C1 segment of cervical spinal cord (tissue), 14 donors: ENCODE results near the gene CFL1.
"Not testable (repeated sequence)": the region's sequence is repeated elsewhere in the genome, so short reads cannot be mapped to it uniquely, and the experiment has no call there.

ENCODE experiments used
- DNase-seq, 14 donors: peaks; one replicate each; lab custom pipeline; 2025; lab: John Stamatoyannopoulos, UW

The CFL1 gene

GRCh38 chr11:65857853-65858680, at the start of gene CFL1:
Gene CFL1, minus strand, starts transcription at chr11:65858180. Its CDS starts 81 bp downstream, at chr11:65858099.
- DNase-seq, result peak; percentile 83 to 98 (median 96)

GRCh38 chr11:65906602-65907001, 48.6 kb upstream of the CFL1 start:
- no peak for DNase-seq

DNA sequence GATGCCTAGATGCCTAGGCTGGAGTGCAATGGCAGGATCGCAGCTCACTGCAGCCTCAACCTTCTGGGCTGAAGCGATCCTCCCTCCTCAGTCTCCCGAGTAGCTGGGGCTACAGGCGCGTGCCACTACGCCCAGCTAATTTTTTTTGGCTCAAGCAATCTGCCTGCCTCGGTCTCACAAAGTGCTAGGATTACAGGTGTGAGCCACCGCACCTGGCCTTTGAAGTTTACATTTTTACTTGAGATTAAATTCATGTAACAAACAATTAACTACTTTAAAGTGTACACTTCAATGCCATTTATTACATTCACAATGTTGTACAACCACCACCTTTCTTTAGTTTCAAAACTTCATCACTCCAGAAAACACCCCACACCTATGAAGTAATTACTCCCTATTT, 45.7 kb upstream of the CFL1 start:
- no peak for DNase-seq

DNA sequence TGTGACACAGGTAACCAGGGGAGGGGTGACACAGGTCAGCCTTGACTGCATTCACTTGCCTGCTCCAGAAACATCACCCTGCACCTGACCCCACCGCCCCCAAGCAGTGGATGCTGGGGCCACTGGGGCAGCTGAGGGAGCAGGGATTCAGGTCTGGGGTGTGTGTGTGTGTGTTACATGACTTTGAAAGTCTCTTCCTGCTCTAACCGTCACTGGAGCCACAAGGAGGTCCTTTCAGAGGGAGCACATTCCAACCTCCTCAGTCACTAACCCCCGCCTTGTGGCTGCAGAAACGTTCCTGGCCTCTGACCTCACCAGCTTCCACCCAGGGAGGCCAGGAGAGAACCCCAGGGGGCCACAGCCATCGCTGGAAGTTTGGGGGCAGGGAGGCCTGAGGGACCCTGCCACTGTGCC, 45.1 kb upstream of the CFL1 start:
- no peak for DNase-seq

- no peak for DNase-seq
These were observed 42.9 kb upstream of the CFL1 start for GRCh38 chr11:65900899-65901180.

GRCh38 chr11:65900125-65900898, 42.3 kb upstream of the CFL1 start, which contains the start of gene FOSL1:
Gene FOSL1, minus strand, starts transcription at chr11:65900388. Its CDS starts 49 bp downstream, at chr11:65900339.
- peak in 8 of 14 donors; percentile 27 to 78 (median 45) for DNase-seq

DNA sequence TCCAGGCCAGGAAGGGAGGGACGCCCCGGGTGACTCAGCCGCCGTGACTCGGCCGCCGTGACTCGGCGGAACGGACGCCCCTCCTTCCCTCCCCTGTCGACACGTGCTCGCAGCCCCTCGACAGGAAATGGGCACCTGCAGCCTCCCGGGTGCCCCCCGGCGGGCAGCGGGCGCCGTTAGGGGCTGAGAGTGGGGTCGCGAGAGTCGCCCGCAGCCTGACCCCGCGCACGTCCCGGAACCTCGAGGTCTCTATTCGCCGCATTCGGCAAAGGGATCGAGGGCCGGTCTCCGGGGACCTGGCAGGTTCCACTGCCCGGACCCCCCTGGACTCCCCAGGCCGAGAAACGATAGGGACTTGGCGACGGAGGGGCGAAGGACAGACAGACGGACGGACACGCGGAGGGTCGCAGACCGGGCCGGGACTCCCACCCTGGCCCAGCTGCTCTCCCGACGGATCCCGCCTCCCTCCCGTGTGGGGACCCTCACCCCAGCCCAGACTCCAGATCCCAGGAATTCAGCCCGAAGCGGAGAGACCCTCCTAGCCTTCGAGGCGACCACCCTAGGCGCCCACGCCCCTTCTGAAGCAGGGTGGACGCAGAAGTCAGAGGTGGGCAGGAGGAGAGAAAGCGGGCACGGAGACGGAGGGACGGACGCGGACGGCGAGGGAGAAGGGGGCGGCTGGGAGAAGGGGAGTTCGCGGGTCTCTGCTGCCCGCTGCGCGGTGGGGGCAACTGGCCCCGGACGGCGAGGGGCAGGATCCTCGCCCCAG, 41.6 kb upstream of the CFL1 start:
- peak in 1 of 14 donors; percentile 55 for DNase-seq

- no peak for DNase-seq
These were observed 40.8 kb upstream of the CFL1 start for GRCh38 chr11:65898656-65899355.

DNA sequence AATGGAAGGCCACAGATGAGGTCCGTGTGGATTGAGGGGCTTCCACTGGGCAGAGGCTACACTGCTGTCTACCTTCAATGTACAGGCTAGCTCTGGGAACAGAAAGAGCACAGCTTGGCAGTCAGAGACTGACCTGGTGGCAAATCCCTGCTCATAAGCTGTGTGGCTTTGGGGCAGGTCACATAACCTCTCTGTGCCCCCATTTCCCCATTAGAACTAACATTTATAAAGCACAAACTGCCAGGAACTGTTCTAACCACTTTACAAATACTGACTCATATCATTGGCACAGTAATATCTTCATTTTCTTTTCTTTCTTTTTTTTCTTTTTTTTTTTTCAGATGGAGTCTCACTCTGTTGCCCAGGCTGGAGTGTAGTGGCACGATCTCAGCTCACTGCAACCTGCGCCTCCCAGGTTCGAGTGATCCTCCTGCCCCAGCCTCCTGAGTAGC, 39.1 kb upstream of the CFL1 start:
- no peak for DNase-seq

DNA sequence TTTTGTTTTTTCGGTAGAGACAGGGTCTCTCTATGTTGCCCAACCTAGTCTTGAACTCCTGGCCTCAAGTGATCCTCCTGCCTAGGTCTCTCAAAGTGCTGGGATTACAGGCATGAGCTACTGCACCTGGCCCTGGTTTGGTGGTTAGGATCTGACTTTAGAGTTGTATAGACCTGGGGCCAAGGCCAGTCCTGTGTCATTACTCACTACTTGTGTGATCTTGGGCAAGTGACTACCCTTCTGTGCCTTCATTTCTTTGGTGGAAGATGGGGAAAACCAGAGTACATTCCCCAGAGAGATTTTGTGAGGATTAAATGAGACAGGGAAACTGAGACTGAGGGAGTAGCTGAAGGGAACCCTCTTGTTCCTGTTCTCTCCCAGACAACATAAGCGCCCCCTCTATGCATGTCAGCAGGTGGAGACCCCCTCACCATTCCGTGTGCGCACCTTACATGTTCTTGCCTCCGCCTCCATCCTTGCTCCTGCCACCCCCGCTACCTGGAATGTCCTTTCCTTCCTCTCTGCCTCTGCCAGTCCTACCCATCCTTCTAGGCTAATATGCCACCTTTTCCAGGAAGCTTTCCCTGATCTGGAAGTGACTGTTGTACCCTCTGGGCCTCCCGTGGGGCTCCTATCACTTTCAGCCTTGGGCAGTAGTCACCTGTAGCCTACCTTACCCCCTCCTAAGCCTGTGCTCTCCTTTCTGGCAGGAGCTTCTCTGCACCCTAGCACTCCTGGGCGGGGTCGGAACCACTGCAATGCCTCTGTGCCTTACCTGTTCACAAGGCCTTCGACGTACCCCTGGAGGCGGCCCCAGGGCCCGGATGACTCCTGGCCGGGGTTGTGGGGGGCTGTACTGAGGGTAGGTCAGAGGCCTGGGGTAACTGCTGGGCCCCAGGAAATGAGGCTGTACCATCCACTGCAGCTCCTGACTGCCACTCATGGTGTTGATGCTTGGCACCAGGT, 38.3 kb upstream of the CFL1 start:
- DNase-seq, result no peak

DNA sequence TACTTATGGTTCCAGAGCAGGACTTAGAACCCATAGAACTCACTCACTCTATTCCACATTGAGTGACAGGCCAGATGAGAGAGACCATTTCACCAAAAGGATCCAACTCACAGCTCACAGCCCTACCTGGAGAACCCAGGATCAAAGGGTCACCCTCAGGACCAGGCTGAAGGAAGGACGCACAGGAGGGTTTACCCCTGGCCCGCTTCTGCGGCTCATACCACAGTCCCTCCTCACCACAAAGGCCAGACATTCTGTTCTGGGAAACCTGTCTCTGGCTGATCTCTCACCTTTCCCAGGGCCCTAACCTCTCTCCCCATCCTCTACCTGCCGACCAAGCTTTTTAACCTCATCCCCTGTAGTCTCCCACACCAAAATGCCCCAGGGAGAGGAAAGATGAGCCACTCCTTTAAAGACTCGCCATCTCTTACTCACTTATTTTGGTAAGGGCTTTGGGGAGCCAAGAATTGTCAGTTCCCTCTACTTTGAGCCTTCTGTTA, 37.6 kb upstream of the CFL1 start:
- no peak for DNase-seq

GRCh38 chr11:65894034-65894591, 36.1 kb upstream of the CFL1 start:
- peak in 1 of 14 donors; percentile 14 for DNase-seq

DNA sequence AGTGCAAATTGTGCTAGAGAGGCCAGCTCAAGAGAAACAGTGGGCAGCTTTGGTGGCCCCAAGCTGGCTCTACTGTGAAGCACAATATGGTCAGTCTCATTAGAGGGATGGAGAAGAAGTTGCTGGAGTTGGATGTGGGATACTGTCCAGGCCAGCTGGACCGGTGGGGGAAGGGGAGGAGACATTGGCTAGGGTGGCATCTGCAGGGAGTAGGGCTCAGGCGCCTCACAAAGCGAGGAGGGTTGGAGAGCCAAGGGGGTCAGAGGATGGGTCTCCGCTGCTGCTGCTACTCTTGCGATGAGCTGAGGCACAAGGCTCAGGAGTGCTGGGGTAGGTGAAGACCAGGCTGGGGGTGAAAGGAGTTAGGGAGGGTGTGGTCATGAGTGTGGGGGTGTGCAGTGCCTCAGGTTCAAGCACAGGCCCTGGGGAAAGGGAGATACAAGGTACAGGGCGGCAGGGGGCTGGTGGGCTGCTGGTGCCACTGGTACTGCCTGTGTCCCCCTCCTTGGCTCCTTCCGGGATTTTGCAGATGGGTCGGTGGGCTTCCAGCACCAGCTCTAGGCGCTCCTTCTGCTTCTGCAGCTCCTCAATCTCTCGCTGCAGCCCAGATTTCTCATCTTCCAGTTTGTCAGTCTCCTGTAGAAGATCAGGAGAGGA, 34.8 kb upstream of the CFL1 start:
- DNase-seq, result peak in 1 of 14 donors; percentile 47

DNA sequence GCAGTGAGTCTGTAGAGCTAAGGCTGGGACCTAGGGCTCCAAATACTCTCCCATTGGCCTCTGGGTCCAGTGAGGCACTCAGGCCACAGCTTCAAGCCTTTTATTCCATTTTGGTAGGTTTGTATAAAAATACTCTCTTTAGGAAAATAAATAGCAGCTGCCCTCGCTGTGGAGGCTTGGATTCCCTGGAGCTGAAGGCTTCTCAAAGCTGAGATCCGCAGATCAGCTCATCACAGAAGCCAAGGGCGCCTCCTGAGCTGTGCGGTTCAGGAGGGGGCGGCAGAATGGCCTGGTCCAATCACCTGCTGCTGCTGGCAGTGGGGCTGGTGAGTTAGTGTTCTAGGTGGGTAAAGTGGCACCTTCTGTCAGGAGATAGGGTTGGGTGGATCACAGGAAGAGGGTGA, 34.2 kb upstream of the CFL1 start:
- DNase-seq, result not testable (repeated sequence)

DNA sequence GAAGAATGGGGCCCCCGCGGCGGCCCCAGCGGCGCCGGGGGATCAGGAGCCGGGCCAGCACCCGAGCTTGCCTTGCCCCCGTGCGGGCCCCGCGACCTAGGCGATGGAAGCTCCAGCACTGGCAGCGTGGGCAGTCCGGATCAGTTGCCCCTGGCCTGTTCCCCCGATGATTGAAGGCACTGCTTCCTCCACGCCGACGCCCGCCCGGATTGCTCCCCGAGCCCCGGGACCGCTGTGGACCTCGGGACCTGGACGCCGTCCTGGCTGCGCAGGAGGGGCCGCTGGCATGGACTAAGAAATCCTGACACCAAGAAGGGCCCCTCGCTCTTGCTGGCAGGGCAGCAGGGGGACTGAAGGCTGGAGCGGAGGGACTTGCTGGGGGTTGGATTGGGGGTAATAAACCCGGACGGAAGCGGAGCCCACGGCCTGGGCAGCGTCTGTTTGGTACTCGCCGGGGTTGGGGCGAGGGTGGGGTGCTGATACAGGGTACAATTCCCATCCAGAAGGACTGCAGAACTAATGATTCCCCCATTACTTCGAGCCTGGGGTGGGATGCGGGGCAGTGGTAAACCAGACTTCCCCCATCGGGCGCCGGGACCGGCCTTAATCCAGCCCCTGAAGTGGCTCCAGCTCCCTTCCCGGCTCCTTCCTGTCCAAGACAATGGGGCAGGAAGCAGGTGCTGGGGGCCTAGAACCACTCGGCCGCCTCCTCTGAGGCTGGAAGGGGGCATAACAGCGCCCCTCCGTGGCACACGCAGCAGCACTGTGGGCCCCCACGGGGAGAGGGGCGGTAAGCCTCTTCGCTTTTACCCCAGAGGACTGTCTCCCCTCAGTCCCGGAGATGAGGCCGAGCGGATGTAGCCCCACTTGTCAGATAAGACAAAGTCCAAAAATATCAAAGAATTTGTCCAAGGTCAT, 33.5 kb upstream of the CFL1 start:
- no peak for DNase-seq

- DNase-seq, result peak; percentile 56 to 98 (median 94)
These were observed 32.6 kb upstream of the CFL1 start, which contains the start of gene CCDC85B for GRCh38 chr11:65890324-65891218. Gene CCDC85B, plus strand, starts transcription at chr11:65890673. Its CDS starts 111 bp downstream, at chr11:65890784.
